ENCODE results near the gene ACSS3.
"Not testable (repeated sequence)": the region's sequence is repeated elsewhere in the genome, so short reads cannot be mapped to it uniquely, and the experiment has no call there.

The ACSS3 gene, protein sequence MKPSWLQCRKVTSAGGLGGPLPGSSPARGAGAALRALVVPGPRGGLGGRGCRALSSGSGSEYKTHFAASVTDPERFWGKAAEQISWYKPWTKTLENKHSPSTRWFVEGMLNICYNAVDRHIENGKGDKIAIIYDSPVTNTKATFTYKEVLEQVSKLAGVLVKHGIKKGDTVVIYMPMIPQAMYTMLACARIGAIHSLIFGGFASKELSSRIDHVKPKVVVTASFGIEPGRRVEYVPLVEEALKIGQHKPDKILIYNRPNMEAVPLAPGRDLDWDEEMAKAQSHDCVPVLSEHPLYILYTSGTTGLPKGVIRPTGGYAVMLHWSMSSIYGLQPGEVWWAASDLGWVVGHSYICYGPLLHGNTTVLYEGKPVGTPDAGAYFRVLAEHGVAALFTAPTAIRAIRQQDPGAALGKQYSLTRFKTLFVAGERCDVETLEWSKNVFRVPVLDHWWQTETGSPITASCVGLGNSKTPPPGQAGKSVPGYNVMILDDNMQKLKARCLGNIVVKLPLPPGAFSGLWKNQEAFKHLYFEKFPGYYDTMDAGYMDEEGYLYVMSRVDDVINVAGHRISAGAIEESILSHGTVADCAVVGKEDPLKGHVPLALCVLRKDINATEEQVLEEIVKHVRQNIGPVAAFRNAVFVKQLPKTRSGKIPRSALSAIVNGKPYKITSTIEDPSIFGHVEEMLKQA

DNA sequence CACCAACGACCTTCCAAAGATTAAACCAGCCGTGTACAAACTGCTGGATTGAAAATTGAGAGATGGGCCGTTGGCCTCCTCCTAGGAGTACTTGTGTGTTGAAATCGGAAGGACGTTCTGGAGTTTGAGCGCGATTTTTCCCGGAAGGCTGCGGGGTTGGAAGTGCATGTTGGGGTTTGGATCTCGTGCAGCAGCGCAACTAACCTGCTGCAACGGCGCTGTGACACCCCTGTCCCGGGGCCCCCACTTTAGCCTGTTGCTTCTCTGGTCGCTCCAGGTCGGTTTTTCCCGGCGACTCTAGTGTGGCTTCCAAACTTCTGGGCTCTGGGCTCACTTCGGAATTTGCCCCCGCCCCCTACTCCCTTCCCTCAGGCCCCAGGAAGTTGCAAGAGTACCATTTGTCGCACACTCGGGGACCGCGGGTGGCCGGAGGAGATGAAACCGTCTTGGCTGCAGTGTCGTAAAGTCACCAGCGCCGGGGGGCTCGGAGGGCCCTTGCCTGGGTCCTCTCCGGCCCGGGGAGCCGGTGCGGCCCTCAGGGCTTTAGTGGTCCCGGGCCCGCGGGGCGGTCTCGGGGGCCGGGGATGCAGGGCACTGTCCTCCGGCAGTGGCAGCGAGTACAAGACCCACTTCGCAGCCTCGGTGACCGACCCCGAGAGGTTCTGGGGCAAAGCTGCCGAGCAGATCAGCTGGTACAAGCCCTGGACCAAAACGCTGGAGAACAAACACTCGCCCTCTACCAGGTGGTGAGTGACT lies at the start of gene ACSS3:
TSS of gene ACSS3 (plus strand) at position 394 of the 756 bp plus-strand sequence. CDS start at position 436, 42 bp downstream.
- DNase-seq (ENCODE audit: low spot score): peak; percentile 35

DNA sequence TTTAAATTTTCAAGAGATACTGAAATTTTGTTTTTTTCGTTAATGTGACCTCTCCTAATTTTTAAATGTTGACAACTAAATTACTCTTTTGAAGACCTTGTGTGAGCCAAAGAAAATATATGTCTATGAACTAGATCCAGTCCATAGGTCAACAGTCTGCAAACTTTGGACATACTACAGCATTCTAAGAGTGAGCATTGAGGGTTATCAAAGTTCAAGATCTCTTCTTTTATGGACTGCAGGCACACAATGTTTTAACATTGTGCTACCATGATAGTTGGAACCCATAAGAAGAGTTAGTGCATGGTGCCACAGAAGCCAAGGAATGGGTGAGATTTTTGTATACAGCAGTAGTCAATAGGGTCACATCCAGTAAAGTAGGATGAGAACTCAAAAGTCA lies 43.0 kb upstream of the ACSS3 start:
- DNase-seq (ENCODE audit: low spot score): no peak

DNA sequence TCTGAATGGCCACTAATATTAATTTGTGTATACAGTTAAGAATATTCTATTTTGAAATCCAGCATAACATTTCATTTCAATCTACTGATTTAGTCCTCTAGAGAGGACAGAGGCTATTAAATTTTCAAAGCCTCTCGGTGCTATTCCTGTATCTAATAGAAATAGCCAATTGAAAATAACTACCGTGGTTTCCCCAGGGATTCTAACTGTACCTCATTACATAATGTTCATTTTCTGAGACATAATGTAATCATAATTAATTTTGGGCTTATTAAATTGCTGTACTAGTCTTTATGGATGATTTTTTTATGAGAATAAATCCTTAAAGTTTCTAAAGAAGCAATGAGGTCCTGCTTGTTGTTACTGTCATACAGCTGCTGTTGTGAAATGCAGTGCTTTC lies 38.6 kb upstream of the ACSS3 start:
- no peak for DNase-seq (ENCODE audit: low spot score)

DNA sequence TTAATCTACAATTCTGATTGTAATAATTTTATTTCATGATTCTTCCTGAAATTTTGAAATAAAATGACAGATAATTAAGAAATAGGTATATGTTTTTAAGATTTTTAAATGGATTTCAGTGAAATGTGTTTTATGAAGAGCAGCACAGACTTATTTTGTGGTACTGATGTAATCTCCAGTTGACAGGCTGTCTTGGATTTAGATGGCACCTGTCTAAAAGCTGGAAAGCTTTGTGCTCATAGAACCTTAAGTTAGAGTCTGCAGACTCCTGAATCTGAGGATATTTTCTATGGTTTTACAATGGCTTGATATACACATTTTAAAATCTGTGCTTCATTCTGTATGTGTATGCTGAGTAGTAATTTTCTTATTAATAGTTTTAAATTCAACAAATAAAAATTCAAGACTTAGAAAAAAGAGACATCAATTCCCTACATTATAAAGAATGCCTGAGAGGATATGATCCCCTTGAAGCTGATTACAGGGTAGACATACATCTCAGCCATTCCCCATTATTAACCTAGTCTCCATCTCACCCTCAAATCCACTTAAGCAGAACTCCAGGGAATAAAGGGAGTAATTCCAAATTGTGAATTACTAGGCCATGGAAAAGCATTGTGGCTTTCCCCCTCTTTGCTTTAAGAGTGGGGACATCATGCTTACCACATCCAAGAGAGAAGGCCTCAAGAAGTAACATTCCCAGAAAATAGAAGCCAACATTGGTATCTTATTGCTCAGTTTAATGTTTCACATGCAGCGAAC lies 33.7 kb upstream of the ACSS3 start:
- no peak for DNase-seq (ENCODE audit: low spot score)

DNA sequence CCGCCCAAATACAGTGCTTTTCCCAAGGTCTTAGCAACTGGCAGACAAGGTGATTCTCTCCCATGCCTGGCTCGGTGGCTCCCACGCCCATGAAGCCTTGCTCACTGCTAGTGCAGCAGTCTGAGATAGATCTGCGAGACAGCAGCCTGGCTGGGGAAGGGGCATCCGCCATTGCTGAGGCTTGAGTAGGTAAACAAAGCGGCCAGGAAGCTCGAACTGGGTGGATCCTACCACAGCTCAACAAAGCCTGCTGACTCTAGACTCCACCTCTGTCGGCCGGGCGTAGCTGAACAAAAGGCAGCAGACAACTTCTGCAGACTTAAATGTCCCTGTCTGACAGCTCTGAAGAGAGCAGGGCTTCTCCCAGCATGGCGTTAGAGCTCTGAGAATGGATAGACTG lies 12.9 kb upstream of the ACSS3 start:
- not testable (repeated sequence) for DNase-seq (ENCODE audit: low spot score)

DNA sequence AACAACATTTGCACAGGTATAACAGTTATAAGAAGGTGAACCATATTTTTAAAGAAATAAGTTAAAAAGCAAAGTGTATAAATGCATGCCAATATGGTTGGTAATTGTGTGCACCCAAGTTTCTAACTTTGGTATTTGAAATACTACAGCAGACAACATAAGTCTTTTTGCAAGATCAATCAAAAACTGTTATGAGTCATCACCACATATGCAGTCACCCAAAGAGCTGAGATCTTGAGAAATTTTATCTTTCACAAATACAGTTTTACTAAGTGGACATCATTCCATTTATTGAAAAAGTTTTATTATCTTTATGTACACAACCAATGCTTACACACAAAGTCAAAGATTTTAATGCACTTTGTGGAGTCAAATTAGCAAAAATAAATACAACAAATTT lies 7.0 kb upstream of the ACSS3 start:
- no peak for DNase-seq (ENCODE audit: low spot score)

DNA sequence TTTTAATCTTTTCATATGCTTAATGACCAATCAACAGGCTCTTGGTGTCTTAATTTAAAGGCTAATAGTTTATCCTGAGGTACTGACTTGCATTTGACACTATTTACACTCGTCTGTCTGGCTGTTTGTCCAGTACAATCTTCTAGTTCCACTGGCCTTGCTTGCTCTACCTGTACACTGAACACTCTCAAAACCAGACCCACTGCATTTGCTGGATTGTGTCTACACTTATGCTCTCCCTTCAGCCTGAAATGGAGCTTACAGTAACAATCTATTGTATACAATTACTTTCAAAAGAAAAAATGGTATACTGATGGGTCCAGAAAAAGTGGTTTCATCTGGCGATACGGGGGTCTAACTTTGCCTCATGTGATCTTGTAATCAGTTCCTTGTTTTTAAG lies 2.3 kb upstream of the ACSS3 start:
- DNase-seq (ENCODE audit: low spot score): no peak

DNA sequence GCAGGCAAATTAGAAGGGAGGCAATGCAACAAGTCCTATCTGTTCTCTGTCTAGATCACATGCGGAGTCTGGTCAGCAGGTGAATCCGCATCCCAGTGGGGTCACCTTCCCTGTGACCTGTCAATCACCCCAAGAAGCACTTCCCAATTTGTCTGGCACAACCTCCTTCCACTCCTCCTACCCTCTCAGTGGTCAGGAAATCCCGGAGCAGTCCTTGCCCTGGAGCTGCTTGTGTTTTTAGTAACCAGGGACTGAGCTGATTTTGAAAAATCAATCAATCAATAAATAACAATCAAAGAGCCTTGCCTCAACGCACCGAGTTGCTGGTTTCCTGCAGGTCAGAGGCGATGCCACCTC lies 572 bp upstream of the ACSS3 start:
- DNase-seq (ENCODE audit: low spot score): peak; percentile 27

DNA sequence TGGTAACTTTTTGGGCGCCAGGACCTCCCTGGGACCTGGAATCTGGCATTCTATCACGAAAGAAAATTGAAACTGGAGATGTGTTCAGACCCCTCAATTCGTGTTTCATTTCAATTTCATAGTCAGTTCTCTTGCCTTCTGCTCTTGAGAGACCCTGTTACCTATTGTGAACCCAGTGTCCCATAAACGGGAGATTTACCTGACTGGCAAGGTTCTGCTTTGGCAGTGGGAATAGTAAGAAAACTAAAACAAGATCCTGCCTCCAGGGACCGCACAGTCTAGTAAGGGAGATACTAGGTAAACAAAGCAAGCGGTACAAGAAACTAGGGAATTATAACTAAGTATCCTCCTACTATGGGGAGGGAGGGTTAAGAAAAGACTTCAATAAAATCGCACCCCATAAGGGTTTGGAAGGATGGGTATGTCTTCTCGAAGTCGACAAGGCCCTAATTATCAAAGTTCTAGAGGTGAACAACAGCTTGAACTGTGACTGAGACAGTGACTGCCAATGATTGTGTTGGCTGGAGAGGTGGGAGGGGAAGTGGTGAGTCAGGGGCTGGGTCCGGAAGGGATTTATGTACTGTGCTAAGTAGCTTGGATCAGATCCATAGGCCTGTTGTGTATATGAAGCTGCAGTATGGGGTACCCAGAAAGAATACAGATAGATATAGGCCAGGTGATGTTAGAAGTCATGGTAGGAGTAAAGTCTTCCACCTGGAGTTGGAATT lies 754 bp downstream of the ACSS3 start:
- peak; percentile 26 for DNase-seq (ENCODE audit: low spot score)

DNA sequence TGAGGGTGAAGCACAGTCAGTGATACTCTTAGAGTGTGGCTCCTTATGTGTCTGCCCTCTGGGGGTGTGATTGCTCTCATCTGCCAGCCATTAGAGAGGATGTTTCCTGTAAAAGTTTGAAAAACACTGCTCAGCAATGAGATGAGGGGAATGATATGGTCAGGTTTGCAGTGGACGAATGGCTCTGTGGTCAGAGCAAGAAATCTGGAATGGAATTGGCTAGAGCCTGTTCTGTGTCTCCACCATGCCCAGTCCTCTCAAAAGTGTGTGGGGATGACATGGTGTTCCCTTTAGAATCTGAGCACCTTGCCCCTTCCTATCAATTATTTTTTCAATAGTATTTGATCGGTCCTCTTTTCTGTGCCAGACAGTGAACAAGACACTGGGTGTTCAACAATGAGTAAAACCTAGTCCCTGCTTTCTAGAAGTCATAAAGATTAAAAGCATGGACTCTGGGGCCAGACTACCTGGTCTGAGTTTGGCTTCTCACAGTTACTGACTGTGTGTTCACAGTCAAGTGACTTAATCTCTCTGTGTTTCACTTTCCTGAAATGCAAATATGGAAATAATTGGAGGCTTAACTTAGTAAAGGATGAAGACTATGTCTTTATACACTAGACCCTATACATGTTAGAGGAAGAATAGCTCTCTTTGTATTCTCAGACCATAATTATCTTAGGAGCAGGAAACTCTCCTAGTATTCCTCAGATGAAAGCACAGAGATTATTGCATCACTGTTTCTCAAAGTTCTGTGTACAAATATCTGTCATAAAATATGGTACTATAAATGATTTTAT lies 1.6 kb downstream of the ACSS3 start:
- DNase-seq (ENCODE audit: low spot score): no peak

DNA sequence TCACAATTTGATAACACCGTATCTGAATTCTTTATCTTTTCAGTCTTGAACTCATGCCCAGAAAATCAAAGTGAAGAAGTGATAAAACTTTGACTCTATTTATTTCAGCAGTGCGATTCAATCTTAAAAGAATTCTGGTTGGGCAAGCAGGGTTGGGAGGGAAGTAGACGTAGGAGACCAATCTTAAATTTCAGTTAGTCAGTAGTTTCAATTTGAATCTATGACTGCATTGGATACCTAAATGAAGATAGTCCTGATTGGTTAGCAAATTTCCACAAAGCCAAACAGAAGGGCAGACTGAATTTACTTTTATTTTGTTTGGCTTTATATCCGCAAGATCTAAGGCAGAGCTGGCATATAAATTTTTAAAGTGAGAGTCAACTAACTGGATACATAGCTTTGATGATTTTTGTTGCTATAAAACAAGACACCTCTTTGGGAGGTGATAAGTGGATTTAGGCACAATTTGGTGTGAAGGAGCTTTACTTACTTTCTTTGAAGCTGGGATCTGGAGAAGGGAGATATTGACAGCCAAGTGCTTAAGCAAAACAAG lies 2.6 kb downstream of the ACSS3 start:
- peak; percentile 31 for DNase-seq (ENCODE audit: low spot score)

DNA sequence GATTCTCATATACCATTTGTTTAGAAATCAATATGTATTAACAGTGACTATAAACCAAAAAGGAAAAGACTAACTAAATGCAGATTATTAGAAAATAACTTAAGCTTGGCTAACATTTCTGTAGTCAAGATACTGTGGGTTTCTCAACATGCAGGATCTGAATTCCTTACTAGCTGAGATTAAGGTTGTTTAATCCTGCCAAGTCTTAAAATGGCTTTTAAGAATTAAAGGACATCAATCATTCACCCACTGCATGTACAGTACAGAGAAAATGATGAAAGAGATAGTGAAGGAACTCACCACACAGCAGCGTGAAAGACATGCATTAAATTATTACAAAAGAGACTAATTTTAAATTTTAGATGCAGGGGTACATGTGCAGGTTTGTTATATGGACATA lies 3.8 kb downstream of the ACSS3 start:
- no peak for DNase-seq (ENCODE audit: low spot score)

DNA sequence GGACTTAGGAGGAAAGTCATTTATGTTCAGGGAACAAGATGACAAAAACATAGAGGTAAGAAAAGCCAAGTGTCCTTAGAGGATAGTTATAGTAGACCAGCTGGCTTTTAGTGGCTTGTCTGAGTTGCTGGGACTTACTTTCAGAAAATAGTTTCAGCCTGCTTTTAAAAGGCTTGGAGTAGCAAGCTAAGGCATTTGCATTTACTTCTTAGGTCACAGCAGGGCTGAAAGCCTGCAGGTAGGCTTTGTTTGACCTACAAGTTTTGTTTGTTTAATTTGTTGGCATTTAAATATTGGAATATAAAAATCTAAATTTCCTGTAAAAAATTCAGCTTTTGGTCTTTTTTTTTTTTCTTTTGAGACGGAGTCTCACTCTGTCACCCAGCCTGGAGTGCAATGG lies 5.1 kb downstream of the ACSS3 start:
- no peak for DNase-seq (ENCODE audit: low spot score)

DNA sequence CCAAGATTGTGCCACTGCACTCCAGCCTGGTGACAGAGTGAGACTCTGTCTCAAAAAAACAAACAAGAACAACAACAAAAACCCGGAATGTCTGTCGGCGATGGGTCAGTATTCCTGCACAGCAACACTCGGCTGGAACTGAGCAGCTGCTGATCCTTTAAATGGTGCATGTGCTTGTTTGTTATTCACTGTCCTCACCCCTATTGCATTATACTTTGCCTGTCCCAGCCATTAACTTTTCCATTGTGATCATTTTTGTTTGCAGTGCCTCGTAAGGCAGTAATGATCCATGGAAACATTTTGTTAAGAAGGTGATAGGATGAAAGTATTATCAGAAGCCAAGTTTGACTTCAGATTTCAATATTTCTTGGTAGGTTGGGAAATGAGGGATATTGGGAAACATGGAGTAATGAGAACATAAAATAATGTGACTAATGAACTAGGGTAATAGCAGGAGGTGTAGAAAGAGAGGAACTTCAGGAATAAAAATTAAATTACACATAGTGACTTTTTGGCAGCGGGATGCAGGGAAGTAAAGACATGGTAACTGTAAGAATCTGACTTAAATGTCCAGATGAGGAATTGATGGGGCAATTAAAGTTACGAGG lies 6.1 kb downstream of the ACSS3 start:
- DNase-seq (ENCODE audit: low spot score): no peak

DNA sequence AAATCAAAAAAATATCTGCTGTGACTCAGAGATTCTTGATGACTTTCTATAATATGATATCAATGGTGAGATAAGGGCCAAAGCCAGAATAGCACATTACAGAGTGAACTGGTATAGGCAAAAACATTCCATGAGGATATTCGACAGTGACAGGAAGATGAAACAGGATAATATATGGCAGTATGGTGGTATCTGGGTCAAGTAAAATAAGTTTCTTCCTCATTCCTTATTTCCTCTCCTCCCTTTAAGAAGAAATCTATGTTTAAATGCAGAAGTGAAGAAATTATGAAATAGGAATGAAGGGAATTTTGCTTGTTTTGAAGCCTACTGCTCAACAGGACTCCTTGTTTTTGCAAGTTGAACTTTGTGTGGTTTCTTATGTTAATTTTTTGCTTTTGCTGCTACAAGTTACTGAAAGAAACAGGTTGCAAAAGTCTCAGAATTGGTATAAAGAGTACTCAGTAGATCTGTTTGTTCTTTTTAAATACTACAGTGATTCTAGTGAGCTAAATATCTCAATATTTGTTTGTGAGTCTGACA lies 7.0 kb downstream of the ACSS3 start:
- DNase-seq (ENCODE audit: low spot score): no peak

DNA sequence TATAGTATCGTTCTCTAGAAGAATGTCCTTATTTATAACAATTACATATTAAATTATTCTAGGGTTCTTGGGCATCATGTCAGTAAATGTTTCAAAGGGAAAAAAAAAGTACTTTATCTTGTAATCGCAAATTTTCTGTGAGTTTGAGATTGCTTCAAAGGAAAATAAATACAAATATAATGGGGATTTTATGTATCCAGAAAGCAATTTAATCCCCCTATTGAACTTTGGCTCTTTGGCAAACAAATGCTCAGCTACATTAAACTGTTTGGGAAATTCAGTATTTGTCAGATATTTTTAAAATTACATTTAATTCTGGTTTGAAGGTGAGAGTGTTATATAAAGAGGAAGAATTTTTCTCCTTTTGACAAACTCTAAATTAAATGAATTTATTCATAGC lies 8.0 kb downstream of the ACSS3 start:
- no peak for DNase-seq (ENCODE audit: low spot score)

DNA sequence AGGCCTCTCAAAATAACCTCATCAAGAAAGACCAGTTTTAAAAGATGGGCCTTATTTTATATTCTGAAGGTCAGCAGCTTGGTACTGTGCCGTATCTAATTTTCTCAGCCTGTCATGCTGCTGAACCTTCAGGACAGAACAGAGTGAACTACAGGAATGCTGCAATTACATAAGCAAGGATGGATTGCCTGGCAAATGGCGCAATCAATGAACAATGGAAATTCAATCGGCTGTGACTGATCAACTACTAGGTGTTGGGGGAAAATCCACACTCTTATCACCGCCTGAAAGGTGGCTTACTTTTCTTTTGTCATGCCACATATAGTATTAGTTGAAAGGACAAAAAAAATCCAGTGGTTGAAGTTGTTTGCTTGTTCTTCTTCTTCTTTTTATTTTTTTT lies 8.5 kb downstream of the ACSS3 start:
- DNase-seq (ENCODE audit: low spot score): no peak

DNA sequence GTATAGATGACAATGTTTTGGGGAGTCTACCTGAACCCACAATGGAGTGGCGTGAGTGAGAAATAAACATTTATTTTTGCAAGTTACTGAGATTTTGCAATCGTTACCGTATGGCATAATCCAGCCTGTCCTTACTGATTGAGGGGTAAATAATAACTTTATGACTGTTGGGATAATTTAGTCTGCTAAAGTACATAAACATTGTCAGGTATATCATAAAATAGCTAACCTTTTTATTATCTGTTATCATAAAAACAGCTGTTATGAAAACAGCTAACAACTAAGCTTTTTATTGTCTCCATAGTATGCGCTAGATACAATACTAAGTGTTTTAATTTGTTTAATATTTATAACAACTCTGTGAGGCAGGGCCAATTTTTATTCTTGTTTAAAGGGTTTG lies 10.3 kb downstream of the ACSS3 start:
- no peak for DNase-seq (ENCODE audit: low spot score)

DNA sequence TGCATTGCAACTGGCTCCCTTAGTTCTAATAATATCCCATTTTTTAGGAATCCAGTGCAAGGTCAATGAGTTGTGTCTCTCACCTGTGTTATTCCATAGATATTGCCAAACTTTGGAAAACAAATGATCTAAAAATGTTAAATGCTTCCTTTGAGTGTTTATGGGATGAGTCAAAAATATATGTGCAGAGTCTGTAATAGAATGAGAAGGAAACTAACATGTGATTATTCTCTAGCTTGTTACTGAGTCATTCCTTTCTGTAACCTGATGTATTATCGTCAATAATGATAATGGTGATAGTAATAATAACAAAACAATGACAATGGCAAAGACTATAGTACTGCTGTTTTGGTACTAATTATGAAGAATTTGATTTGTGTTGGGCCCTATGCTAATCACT lies 11.5 kb downstream of the ACSS3 start:
- no peak for DNase-seq (ENCODE audit: low spot score)

DNA sequence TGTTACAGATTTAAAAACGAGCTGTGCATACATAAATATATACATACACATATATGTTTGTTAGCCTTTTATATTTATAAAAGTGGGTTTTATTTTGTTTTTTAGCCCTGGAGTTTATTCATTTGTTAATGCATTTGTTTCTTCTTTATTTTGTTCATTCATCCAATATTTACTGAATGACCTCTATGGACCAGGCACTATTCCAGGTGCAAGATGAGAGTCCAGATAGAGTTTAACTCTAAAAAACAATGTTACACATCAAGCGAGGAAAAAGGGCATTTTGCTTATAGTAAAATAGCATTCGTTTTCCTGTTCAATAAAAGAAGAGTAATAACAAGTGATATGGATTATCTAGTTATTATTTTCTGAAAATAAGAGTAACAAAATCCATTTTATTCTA lies 14.2 kb downstream of the ACSS3 start:
- DNase-seq (ENCODE audit: low spot score): no peak

Data from hepatic stellate cell (primary cell).